ENCODE results near the gene GAGE12H. TPM values are rescaled to one million over a fixed set of nuclear protein-coding genes. Genes with fewer than 3 reads are reported as not detected.
"Not testable (repeated sequence)": the region's sequence is repeated elsewhere in the genome, so short reads cannot be mapped to it uniquely, and the experiment has no call there.

Gene GAGE12H
- total and polyA plus RNA-seq, 4 donors = not detected

GRCh38 chrX:49589196-49589595 lies 9.4 kb downstream of the GAGE12H start, which contains the start of gene GAGE2A:
Gene GAGE2A (plus strand): TSS chrX:49589496. CDS start chrX:49590651, 1,155 bp downstream.
- H3K27ac ChIP-seq (ENCODE audit: low read depth in 1 of 2, low read length in 1 of 2); H3K4me3 ChIP-seq; ATAC-seq (ENCODE audit: insufficient read depth, low FRiP score); DNase-seq; H3K36me3 ChIP-seq (ENCODE audit: control insufficient read depth in 4 of 4, insufficient read depth in 4 of 4, low read length in 4 of 4); H3K27me3 ChIP-seq (ENCODE audit: control insufficient read depth in 3 of 3, insufficient read depth in 3 of 3, low read length in 2 of 3); H3K4me1 ChIP-seq (ENCODE audit: control insufficient read depth in 5 of 5, insufficient read depth in 5 of 5, low read length in 5 of 5); H3K9me3 ChIP-seq (ENCODE audit: control insufficient read depth in 4 of 4, insufficient read depth in 3 of 4, low read length in 3 of 4); H3K9ac ChIP-seq (ENCODE audit: insufficient read depth in 1 of 2, low read length in 2 of 2): not testable (repeated sequence)
- no CpG with 5 or more reads among the region's 16 CpGs for WGBS, 2 donors

GRCh38 chrX:49589769-49590478 lies 10.2 kb downstream of the GAGE12H start:
- H3K4me3 ChIP-seq; H3K27ac ChIP-seq (ENCODE audit: low read depth in 1 of 2, low read length in 1 of 2); H3K27me3 ChIP-seq (ENCODE audit: control insufficient read depth in 3 of 3, insufficient read depth in 3 of 3, low read length in 2 of 3); H3K4me1 ChIP-seq (ENCODE audit: control insufficient read depth in 5 of 5, insufficient read depth in 5 of 5, low read length in 5 of 5); H3K9ac ChIP-seq (ENCODE audit: insufficient read depth in 1 of 2, low read length in 2 of 2); H3K9me3 ChIP-seq (ENCODE audit: control insufficient read depth in 4 of 4, insufficient read depth in 3 of 4, low read length in 3 of 4); DNase-seq; H3K36me3 ChIP-seq (ENCODE audit: control insufficient read depth in 4 of 4, insufficient read depth in 4 of 4, low read length in 4 of 4); ATAC-seq (ENCODE audit: insufficient read depth, low FRiP score): not testable (repeated sequence)
- 90 to 94% methylated on average over 24 to 25 of the region's 37 CpGs for WGBS, 2 donors

GRCh38 chrX:49590488-49590887 lies 10.7 kb downstream of the GAGE12H start:
- H3K27ac ChIP-seq (ENCODE audit: low read depth in 1 of 2, low read length in 1 of 2) = not testable (repeated sequence)

GRCh38 chrX:49598720-49599119 lies 19.0 kb downstream of the GAGE12H start, which contains the start of gene GAGE1:
Gene GAGE1 (plus strand): TSS chrX:49599020. CDS start chrX:49600175, 1,155 bp downstream.
- H3K27ac ChIP-seq (ENCODE audit: low read depth in 1 of 2, low read length in 1 of 2); H3K36me3 ChIP-seq (ENCODE audit: control insufficient read depth in 4 of 4, insufficient read depth in 4 of 4, low read length in 4 of 4); H3K9me3 ChIP-seq (ENCODE audit: control insufficient read depth in 4 of 4, insufficient read depth in 3 of 4, low read length in 3 of 4); H3K4me3 ChIP-seq; H3K4me1 ChIP-seq (ENCODE audit: control insufficient read depth in 5 of 5, insufficient read depth in 5 of 5, low read length in 5 of 5); H3K27me3 ChIP-seq (ENCODE audit: control insufficient read depth in 3 of 3, insufficient read depth in 3 of 3, low read length in 2 of 3); H3K9ac ChIP-seq (ENCODE audit: insufficient read depth in 1 of 2, low read length in 2 of 2); ATAC-seq (ENCODE audit: insufficient read depth, low FRiP score); DNase-seq: not testable (repeated sequence)
- no CpG with 5 or more reads among the region's 16 CpGs for WGBS, 2 donors

More at GRCh38 chrX:49590488-49590887, 10.7 kb downstream of the GAGE12H start:
- H3K9me3 ChIP-seq (ENCODE audit: control insufficient read depth in 4 of 4, insufficient read depth in 3 of 4, low read length in 3 of 4); H3K9ac ChIP-seq (ENCODE audit: insufficient read depth in 1 of 2, low read length in 2 of 2); H3K4me1 ChIP-seq (ENCODE audit: control insufficient read depth in 5 of 5, insufficient read depth in 5 of 5, low read length in 5 of 5); DNase-seq; H3K4me3 ChIP-seq; H3K27me3 ChIP-seq (ENCODE audit: control insufficient read depth in 3 of 3, insufficient read depth in 3 of 3, low read length in 2 of 3); ATAC-seq (ENCODE audit: insufficient read depth, low FRiP score); H3K36me3 ChIP-seq (ENCODE audit: control insufficient read depth in 4 of 4, insufficient read depth in 4 of 4, low read length in 4 of 4): not testable (repeated sequence)
- WGBS, 2 donors = 92 to 95% methylated on average over 10 to 13 of the region's 17 CpGs

- 50 to 69% methylated on average over 7 of the region's 7 CpGs for whole genome bisulfite sequencing, 2 donors
- H3K27ac ChIP-seq (ENCODE audit: low read depth in 1 of 2, low read length in 1 of 2) = no peak overlapping the region
- H3K27me3 ChIP-seq (ENCODE audit: control insufficient read depth in 3 of 3, insufficient read depth in 3 of 3, low read length in 2 of 3) = no peaks in the 10 kb centered on the region
- H3K9ac ChIP-seq (ENCODE audit: insufficient read depth in 1 of 2, low read length in 2 of 2) = no peak overlapping the region
- no peak for TF ChIP-seq CTCF (IDR thresholded peaks at IDR 0.05; ENCODE audit: control extremely low read depth, extremely low read depth)
- ATAC-seq (ENCODE audit: insufficient read depth, low FRiP score) (no peak), DNase-seq (no peak)
- H3K36me3 ChIP-seq (ENCODE audit: control insufficient read depth in 4 of 4, insufficient read depth in 4 of 4, low read length in 4 of 4) = no peaks in the 10 kb centered on the region
- no peaks in the 10 kb centered on the region for H3K9me3 ChIP-seq (ENCODE audit: control insufficient read depth in 4 of 4, insufficient read depth in 3 of 4, low read length in 3 of 4)
- H3K4me1 ChIP-seq (ENCODE audit: control insufficient read depth in 5 of 5, insufficient read depth in 5 of 5, low read length in 5 of 5) = no peaks in the 10 kb centered on the region
- no peak overlapping the region for H3K4me3 ChIP-seq
These were observed 31.1 kb downstream of the GAGE12H start for GRCh38 chrX:49610718-49611310.

Data from lung (tissue), 12 donors.